Measurements from ENCODE around the gene SKP1. TPM values are rescaled to one million over a fixed set of nuclear protein-coding genes. Genes with fewer than 3 reads are reported as not detected.

Gene SKP1
- total RNA-seq, 4 donors from 2014 or later = 89.4 to 155 (median 129) TPM

GRCh38 chr5:134127376-134127861 is 49.3 kb downstream of the SKP1 start:
- Histone ChIP-seq H3K9me3 (no peaks in the 10 kb centered on the region), H3K27ac (peak overlapping the region in 2 of 4 donors; percentile 30 to 83), H3K4me1 (peaks cover 0 to 78% (median 43%) of the 10 kb centered on the region in 4 donors), H3K36me3 (peaks cover 0 to 11% (median 0%) of the 10 kb centered on the region in 3 donors), H3K27me3 (no peaks in the 10 kb centered on the region), H3K4me3 (peak overlapping the region in 1 of 4 donors; percentile 12)
- TF ChIP-seq CTCF (IDR thresholded peaks at IDR 0.05) (no peak), POLR2A (IDR thresholded peaks at IDR 0.05) (no peak)
- no peak for DNase-seq

DNA sequence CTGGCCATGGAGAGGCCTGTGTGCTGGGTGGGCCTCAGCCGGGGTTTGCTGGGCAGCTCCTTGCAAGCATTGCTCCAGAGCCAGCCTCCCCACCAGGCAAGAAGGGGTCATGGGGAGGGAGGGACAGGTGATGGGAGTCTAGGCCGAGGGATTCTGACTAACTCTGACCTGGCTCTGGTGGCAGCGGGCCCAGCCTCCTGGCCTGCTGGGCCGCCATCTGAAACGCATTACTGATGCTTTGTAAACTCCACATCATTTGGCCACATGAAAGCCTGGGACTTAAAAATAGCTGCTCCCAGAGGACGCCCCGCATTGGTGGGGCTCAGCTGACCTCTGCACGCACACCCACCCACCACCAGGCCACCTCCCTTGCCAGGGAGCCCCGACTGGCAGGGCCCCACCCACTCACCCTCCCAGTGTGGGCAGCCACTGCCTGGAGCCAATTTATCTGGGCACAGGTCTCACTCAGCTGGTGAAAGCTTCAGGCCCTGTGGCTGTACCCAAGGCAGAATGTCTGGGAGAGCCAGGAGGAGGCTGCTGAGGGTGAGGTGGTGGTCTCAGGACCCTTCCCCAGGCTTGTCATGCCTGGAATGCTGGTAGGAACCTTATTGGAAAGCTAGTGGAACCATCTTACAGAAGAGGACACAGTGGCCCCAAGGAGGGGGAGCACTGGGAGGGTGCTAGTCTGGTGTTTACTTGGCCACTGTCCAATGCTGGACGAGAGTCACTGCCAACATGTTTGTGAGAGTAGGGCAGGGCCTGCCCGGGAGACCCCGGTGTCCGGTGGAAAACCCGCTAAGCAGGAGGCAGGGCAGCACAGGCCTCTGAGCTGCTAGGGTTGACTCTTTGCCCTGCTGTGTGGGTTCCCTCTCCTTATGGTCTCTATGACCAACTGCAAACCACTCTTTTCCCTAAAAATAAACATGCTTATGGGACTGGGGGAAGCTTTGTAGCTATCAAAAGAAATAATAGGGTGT is 51.4 kb downstream of the SKP1 start:
- DNase-seq = no peak
- no peak for TF ChIP-seq CTCF (IDR thresholded peaks at IDR 0.05)
- TF ChIP-seq POLR2A (IDR thresholded peaks at IDR 0.05) = no peak
- no peaks in the 10 kb centered on the region for H3K27me3 ChIP-seq
- peaks cover 0 to 11% (median 0%) of the 10 kb centered on the region in 3 donors for H3K36me3 ChIP-seq
- no peaks in the 10 kb centered on the region for H3K9me3 ChIP-seq
- peaks cover 0 to 67% (median 39%) of the 10 kb centered on the region in 4 donors for H3K4me1 ChIP-seq
- H3K4me3 ChIP-seq = peak overlapping the region in 1 of 4 donors; percentile 10
- peak overlapping the region; percentile 35 to 83 (median 52) for H3K27ac ChIP-seq

- H3K27ac ChIP-seq = peak overlapping the region; percentile 35 to 83 (median 55)
- H3K4me3 ChIP-seq = peak overlapping the region in 1 of 4 donors; percentile 10
- peak in 2 of 3 donors; percentile 67 to 79 for DNase-seq
- no peaks in the 10 kb centered on the region for H3K27me3 ChIP-seq
- no peak for TF ChIP-seq CTCF (IDR thresholded peaks at IDR 0.05)
- TF ChIP-seq POLR2A (IDR thresholded peaks at IDR 0.05) = no peak
- no peaks in the 10 kb centered on the region for H3K9me3 ChIP-seq
- peaks cover 0 to 72% (median 36%) of the 10 kb centered on the region in 4 donors for H3K4me1 ChIP-seq
- peaks cover 0 to 4% (median 0%) of the 10 kb centered on the region in 3 donors for H3K36me3 ChIP-seq
Observed at GRCh38 chr5:134124289-134125038, 52.3 kb downstream of the SKP1 start.

- no peak for DNase-seq
- Histone ChIP-seq H3K9me3 (no peaks in the 10 kb centered on the region), H3K36me3 (no peaks in the 10 kb centered on the region), H3K27ac (peak overlapping the region; percentile 1 to 83 (median 55)), H3K4me1 (peaks cover 0 to 63% (median 36%) of the 10 kb centered on the region in 4 donors), H3K27me3 (no peaks in the 10 kb centered on the region), H3K4me3 (peak overlapping the region in 1 of 4 donors; percentile 6)
- TF ChIP-seq POLR2A (IDR thresholded peaks at IDR 0.05) = no peak
Observed at GRCh38 chr5:134123360-134123759, 53.4 kb downstream of the SKP1 start.

- no peaks in the 10 kb centered on the region for H3K9me3 ChIP-seq
- H3K27ac ChIP-seq = peak overlapping the region; percentile 23 to 83 (median 50)
- peak overlapping the region in 1 of 4 donors; percentile 18 for H3K4me3 ChIP-seq
- DNase-seq = peak in 2 of 3 donors; percentile 93 to 95
- TF ChIP-seq CTCF (IDR thresholded peaks at IDR 0.05) (no peak), POLR2A (IDR thresholded peaks at IDR 0.05) (no peak)
- no peaks in the 10 kb centered on the region for H3K36me3 ChIP-seq
- no peaks in the 10 kb centered on the region for H3K27me3 ChIP-seq
- peaks cover 0 to 55% (median 36%) of the 10 kb centered on the region in 4 donors for H3K4me1 ChIP-seq
Observed at GRCh38 chr5:134122530-134122929, 54.2 kb downstream of the SKP1 start.
